ENCODE measurements around the gene IRGC.

DNA sequence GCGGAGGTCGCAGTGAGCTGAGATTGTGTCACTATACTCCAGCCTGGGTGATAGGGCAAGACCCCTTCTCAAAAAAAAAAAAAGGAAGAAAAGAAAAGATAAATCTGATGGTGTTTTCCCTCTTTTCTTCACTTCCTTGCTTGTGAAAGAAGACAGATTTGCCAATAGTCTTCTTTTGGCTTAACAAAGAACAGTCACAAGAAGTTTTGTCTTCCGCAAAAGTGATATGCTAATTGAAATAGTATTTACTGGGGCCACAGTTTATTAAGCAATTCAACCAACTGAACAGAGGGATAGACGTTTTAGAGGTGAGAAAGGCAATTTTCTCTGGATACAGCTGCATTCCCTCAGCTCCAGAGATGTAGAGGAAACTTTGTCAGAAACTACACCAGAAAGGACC lies 23.0 kb upstream of the IRGC start:
- no peak for TF ChIP-seq EZH2 (IDR thresholded peaks at IDR 0.05; ENCODE audit: borderline replicate concordance, low read length)
- TF ChIP-seq, protein P1, sequence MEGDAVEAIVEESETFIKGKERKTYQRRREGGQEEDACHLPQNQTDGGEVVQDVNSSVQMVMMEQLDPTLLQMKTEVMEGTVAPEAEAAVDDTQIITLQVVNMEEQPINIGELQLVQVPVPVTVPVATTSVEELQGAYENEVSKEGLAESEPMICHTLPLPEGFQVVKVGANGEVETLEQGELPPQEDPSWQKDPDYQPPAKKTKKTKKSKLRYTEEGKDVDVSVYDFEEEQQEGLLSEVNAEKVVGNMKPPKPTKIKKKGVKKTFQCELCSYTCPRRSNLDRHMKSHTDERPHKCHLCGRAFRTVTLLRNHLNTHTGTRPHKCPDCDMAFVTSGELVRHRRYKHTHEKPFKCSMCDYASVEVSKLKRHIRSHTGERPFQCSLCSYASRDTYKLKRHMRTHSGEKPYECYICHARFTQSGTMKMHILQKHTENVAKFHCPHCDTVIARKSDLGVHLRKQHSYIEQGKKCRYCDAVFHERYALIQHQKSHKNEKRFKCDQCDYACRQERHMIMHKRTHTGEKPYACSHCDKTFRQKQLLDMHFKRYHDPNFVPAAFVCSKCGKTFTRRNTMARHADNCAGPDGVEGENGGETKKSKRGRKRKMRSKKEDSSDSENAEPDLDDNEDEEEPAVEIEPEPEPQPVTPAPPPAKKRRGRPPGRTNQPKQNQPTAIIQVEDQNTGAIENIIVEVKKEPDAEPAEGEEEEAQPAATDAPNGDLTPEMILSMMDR (IDR thresholded peaks at IDR 0.05; ENCODE audit: low read length): no peak

All from OCI-LY1 (cell line).